Activated CD4-positive, alpha-beta T cell treated with anti-CD3 and anti-CD28 coated beads, Interleukin-2, amount 50 U/mL, for 48 hours (primary cell): ENCODE measurements around the gene IQSEC1.

Experiments
- DNase-seq, 2 experiments: peaks; one replicate each; pipeline ENCODE4 v3.0.0-alpha.2; 2020

The IQSEC1 gene

DNA sequence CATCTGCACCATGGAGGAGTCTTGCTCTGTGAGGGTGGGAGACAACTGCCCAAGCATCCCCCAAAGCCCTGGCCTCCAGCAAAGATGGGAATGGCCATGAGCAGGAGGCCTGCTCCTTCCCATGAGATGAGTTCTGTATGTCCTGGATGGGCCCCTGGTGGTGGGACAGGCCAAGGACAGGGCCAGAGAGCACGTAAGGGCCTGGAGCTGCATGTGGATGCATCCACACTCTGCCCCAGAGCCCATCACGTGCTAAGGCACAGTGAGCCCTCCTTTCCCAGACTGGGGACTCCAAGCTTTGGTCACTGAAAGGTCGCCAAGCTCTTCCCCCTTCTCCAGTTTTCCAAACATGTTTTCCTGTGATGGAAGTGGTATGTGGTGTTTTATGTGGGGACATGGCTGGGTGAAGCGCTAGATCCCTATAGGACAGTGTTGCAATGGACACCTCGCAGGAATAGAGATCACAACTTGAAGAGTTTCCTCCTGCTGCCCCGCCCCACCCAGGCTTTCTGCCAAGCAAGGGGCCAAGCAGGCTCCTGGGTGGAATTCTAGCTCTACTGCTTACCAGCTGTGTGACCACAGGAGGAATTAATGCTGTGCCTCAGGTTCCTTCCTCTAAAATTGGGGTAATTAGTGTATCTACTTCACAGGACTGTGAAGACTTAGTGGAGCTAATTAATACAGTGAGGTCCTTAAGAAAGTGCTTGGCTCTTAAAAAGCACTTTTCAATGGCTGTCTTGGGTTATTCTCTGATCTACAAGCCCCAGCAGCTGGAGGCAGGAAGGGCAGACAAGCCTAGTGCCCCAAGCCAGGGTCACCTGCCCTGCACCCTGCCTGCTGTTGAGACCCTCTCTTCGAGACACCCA is 125.5 kb downstream of the IQSEC1 start:
- DNase-seq: no peak

DNA sequence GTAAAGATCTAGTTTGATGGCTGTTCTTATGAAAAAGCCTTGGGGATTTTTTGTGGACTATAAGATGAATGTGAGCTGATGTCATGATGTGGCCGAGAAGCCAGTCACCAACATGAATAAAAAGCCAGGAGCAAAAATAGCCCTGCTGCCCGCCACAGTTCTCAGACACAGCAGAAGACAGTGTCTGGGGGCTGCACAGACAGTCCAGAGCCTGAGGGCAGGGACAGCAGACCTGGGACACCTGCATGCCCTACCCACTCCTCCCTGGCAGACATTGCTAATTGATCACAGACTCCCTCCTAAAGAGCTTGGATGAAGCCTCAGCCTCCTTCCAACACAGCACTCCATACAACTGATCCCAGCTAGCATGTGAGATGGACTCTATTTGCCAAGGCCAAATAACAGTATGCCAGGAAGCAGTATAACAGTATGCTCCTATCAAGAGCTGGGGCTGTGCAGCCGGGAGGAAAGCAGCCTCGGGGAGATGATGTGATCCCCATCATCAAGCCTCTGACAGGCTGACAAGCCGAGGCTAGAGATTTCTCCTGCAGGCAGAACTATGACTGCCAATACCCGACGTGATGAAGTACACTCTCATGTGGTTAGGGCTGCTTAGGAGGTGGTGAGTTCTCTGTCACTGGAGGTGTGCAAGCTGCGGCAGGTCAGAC is 126.4 kb downstream of the IQSEC1 start:
- DNase-seq: no peak

DNA sequence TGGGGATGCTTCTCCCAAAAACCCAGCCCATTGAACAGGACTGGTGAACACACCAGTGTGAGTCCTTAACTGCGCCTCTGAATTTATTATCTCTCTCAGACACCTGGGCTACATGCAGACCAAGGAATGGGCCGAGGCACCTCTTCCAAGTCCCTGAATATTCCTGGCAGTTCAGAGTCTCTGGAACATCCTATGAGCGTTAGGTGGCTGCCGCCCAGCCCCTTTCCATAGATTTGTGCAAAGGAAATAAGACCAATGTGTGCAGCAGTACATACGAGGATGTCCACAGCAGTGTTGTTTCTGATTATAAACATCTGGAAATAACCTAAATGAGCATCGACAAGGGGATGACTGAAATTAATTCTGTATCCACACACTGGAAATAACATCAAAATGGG is 127.0 kb downstream of the IQSEC1 start:
- DNase-seq: no peak

DNA sequence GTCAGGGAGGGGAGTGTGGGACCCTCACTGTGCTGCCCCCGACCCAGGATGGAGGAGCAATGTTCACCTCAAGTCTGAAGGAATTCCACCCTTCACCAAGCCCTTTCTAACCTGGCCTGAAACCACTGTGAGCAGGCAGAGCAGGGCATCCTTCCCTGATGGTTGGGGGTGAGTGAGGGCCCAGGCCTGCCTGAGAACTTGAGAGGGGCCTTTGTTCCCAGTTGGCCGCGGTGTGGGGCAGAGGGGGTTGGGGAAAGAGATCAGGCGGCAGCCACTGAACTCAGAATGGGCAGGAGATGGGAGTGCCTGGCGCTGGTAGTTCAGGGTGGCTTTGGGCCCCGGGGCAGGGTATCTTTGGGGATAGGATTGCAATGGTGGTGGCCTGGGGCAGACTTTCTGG is 128.4 kb downstream of the IQSEC1 start:
- no peak for DNase-seq

DNA sequence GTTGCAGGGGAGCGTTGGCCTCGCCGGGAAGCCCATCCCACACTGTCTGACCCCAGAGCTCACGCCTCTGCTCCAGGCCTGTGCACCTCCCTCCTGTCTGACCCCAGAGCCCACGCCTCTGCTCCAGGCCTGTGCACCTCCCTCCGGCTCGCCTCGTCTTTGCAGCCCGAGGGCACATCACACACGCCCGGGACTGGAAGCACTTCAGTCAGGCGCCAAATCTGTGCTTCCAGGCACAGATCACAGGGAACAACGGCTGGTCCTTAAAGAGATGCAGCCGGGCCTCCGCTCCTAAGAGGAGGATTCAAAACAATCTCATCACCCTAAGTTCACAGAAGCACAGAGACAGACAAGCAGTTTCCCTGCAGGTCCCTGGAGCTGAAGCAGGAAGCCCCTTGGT is 128.8 kb downstream of the IQSEC1 start:
- DNase-seq: no peak

DNA sequence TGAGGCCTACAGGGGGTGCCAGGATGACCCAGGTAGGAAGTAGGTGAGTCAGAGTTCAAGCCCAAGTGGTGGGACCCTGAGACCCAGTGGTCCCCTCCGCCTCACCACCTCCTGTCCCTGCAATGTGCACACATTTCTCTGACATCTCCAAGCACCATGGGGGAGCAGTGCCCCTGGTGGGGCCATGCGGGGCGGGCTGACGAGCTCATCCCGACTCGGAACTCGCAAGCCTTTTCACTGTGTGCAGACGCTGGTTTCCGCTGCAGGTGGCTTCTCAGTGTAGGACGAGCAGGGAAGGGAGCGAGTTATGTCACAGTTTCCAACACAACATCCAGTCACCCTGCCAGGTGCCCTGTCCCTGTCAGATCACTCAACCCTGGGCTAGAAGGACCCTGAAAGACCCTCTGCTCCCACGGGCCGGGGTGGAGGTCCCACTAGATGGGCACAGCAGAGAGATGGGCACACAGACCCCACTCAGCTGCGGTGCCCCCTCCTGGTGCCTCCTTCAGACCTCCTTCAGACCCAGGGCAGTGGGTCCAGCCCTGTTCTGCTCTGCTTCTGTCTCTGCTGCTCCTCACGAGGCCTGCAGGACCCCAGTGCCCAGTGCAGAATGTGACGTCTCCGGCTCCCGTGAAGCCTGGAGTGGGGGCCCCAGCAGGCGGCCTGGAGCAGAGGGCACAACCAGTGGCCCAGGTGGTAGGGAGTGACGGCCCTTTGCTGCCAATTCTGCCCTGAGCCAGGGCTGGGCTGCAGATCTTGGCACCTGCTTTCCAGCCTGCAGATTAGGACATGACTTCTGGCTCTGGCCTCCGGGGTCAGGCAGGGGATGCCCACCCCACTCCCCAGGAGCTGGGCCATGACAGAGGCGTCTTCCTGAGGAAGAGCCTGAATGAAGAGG is 129.9 kb downstream of the IQSEC1 start:
- no peak for DNase-seq

DNA sequence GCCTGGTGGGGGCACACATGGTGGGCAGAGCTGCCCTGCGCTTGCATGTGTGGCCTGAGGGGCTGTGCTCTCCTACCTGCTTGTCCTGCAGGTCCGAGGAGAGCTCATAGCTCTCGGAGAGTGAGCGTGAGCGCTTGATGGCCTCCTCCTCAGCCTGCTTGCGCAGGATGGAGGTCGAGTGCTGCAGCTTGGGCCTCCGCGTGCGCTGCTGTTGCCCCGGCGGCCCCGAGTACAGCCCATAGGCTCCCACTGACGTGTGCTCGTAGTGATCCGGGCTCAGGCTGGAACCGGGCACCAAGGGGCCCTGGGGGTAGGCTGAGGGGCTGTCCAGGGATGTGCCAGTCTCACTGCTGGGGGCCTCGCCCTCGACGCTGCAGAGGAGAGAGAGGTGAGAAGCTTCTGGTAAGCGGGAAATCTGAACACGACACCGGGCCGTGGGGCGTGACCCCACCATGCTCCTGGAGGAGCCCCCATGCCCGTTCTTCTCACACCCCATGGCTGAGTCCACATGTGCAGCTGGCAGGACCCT is 131.7 kb downstream of the IQSEC1 start:
- DNase-seq: no peak

DNA sequence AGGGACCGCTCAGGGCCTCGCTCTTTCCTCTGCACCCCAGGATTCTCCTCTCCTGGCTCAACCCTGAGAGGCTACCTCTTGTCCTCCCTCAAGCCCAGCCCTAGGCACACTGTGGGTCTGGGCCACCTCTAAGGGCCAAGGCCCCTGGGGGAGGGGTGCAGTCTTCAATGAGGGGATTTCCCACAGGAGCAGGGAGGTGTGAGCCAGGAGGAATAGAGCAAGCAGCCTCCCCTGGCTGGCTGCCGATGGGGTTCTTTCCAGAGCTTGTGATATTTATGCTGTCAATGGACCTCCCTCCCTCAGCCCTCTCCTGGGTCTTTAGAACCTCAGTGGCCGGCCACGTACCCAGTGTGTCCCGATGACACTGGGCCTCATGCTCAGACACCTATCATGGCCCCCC is 132.4 kb downstream of the IQSEC1 start:
- no peak for DNase-seq

DNA sequence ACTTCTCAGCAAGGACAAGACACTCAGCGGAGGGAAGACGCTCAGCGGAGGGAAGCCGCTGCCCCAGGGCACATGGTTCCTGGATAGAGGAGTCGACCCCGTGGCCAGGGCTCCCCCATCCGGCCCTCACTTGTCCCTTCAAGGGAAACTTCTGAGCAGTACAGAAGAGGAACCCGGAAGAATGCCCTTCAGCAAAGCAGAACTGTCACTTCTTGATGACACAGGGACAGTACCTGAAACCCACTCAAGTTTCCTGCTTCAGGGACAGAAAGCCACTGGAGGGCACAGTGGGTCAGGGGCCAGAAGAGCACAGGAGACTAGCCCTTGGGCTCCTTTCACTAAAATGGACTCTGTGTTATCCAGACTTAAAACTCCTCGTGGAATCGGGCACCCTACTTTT is 134.1 kb downstream of the IQSEC1 start:
- no peak for DNase-seq

DNA sequence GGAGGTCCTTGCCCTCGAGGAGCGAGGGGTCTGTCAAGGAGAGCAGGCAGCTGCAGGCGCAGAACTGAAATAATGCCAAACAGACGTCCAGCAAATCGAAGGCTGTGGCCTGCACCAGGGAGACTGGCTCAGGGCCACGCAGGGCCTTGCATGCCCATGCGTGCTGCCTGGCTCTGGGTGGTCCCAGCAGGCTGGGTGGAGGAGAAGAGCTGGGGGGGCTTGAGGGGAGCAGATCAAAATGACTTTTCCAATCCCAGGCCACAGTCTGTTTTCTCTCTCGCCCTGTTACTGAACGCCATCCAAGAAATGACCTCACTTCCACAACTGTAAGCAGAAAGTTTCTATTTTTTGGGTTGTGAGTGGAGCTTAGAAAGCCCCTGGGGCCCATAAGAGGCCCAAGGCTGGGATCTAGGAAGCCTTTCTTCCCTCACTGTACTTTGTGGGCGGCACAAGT is 134.9 kb downstream of the IQSEC1 start:
- DNase-seq: no peak

DNA sequence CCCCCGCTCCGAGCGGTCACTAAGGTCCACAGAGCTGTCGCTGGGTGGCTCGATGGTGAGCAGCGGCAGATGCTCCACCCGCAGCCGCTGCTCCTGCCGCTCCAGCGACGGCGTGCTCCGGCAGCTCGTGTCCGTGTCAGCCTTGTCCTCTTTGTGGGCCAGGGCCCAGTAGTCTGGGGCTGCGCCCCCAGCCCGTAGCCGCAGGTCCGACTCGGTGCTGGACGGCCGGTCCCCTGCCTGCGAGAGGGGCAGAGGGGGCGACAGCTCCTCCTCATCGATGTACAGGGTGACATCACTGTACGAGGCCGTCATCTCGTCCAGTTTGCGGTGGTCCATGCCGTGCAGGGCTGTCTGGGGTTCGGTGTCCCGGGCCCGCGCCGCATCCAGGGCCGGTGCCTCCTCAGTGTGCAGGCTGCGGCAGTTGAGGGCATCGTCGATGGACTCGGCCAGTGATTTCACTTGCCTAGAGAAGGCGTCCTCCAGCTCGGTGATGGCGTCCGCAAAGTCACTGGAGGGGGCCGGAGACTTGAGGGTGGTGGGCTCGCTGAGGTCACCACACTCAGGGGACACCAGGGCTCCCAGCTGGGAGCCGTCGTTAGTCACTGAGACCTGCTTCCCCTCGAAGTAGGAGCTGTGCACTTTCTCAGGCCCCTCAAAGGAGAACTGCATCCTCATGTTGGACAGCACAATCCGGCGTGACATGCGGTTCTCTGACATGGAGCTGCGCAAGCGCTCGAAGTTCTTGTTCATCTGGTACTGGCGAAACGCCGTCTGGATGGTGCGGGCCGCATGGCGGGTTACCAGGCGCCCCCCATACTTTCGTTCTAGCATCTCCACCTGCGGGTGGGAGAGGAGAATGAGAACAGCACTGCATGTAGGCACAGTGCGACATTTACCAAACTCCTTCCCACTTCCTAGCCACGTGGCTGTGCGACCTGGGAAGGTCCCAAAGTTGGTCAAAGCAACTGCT is 137.1 kb downstream of the IQSEC1 start:
- DNase-seq: no peak

DNA sequence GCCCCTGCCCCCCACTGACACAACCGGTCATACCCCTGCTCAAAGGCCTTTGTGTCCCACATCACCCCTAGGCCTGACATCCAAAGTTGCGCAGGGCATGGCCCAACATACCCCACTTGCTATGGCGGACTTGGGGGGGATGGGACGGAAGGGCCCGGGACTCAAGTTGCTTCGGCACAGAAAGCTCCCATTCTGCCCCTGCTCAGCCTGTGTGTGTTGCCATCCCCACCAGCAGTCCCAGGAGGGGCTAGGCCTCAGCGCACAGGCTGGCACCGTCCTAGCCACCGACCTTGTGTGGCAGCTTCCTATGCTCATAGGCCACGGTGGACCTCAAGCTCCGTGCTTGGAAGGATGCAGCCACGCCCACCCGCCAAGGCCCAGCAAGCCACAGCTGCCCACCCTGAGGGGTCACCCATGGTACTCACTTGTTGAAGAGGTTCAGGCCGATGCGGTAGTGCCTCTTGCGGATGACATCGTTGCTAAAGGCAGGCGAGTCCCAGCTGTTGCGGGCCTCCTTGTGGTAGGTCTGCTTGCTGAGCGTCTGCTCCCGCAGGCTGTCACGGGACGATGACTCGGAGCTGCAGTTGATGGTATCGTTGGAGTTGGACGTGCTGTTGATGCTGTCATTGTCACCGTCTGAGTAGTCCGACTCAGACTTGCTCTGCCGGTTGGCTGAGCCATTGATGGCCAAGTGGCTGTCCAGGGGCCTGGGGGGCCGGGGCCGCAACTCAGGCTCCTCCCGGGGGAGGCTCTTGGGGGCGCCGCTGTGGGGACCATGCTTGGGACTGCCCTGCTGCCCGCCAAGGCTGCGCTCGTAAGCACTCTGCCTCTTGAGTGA is 138.0 kb downstream of the IQSEC1 start:
- DNase-seq: no peak

DNA sequence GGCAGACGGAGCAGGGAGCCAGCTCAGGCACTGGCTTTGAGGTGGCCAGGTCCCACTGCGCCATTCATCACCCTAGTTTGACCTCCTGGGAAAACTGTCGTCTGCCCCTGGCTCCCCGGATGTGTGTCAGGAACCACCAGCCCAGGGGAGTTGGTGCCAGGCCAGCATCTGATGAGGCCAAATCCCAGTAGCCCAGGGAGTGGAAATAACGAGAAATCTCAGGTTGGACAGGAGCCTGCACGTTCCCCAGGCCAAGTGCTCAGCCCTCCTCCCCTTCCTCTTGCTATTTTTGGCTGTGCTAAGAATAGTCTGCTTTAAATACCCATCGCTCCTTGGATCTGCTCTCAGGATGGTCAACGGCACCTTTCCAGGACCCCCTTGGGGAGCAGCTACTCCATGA is 138.8 kb downstream of the IQSEC1 start:
- no peak for DNase-seq

DNA sequence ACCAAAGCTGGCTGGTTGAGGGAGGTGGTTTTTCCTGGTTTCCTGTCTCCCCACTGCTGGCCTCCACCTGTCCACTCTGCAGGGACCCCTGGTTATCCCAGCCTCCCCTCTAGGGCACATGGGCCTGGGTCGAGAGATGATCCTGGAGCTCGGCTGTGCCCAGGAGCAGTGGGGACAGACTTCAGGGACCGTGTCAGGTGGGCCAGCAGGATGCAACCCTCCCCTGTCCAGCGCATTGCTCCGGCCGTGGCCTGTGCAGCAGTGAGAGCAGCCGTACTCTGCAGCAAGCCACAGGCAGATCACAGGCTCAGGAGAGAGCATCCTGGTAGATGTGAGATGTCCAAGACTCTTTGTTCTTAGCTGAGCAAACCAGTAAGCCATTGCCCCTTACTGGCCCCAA is 139.3 kb downstream of the IQSEC1 start:
- no peak for DNase-seq

DNA sequence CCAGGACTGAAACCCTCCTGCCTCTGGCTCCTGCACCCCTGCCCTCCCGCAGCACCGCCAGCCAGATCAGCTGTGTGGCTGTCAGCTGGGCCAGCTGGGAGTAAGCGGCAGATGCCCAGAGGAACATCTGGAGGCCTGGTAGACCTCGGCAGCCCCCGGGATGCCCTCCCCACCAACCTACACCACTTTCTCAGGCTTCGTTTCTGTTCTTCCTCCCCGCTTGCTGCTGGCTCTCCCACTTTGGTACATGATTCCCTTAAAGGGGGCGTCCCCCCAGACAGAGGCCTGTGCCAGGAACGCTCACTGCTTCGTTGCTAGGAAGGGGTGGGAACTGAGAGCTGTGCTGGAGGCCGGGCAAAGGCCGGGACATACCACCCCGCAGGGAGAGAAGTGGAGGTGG is 140.5 kb downstream of the IQSEC1 start:
- DNase-seq: no peak

DNA sequence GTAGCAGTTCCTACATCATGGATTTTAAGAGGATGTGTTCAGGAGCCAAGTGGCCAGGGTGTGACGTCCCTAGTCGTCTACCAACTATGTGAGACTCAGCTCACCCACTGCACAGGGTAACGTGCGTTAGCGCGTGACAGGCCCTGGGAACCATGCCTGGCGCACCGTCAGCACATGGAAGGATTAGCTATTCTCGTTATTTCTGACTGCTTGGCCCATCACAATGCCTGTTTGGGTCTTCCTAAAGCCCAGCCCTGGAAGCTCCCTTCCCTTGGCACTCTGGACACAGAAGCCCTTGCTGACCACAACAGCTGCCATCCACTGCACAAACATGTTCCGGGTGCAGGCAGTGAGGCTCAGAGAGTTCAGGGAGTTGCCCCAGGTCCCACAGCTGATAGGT is 140.9 kb downstream of the IQSEC1 start:
- DNase-seq: no peak

DNA sequence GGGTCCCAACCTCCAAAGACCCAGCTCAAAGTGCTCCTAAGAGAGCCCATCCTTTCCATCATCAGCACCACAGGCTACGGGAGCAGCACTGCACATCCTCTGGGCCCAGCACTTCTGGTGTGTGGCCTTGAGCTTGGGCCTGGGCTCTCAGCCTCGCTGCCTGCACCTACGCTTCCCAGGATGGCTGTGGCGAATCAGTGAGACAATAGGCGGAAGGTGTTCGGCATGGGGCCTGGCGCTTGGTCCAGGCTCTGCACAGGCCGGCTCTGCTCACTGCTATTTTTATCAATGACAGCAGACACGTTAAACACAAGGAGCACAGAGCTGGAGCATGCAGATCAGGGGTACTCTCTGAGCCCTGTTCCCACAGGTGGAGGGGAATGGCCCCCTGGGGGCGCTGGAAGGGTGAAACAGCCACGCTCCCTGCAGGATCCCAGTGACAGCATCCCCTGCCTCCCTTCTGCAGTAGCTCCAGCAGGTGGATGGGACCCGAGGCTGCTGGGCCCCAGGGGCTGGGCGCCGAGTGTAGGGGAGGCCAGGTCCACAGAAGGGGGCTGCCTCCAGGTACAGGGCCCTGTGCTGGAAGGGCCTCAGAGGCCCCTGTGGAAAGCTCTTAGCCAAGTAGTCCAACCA is 141.8 kb downstream of the IQSEC1 start:
- no peak for DNase-seq

DNA sequence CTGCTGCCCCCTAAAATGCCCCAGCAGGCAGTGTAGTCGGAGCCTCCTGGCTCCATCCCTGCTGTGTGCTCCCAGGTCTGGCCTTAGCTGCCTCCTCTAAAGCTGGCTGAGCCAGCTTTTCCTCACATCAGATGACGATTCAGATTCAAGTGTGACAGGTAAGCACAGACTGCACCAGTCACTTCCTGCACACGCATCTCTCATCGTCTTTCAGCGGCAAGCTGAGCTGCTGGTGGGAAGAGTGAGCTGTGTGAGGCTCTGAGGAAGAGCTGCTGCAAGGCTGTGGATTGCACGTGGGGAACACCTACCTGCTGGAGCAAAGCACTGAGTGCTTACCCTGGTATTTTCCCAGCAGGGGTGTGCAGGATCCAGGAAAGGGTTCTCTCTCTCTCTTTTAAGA is 143.4 kb downstream of the IQSEC1 start:
- peak in 1 of 2 experiments; percentile 10 for DNase-seq

DNA sequence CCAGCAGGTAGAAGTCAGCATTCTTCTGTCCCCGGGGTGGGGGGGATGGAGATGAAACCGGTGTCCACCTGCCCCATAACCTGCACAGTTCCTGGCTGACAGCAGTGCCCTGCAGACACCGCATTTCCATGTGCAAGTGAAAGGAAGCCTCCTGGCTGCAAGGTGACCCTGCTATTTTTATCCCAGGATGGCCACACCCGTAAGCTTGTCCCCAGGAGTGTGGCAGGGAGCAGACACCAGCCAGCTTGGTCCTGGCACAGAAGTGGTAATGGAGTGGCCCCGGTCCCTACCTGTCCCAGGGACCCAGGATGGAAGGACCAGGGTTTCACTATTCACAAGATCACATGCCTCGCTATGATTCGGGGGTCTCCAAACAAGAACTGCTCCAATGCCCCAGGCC is 146.6 kb downstream of the IQSEC1 start:
- DNase-seq: no peak

DNA sequence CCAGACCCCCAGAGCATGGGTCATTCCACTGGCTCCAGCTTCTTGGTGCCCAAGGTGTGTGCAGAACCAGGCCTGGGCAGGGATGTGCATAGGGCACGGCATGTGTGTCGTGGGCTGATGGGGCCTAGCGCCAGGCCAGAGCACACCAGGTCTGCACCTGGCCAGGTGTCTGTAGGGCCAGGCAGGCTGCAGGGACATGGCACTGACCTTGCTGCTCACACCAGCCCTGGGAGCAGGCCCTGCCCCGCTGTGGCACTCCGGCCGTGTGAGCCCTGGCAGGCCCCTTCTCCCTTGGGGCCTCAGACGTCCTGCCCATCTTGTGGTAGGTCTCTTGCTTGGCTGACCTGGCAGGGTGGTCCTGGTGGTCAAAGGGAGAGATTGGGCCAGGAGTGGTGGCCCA is 147.6 kb downstream of the IQSEC1 start:
- DNase-seq: no peak
